Measurements from ENCODE around the gene SMURF2. TPM values are rescaled to one million over a fixed set of nuclear protein-coding genes. Genes with fewer than 3 reads are reported as not detected.

SMURF2 gene
- total and polyA plus RNA-seq, 10 of the 15 experiments (the other 5 are each of a cell fraction or from before 2014, with no cell fraction given) = 2.8 to 13.4 (median 7.5) TPM

GRCh38 chr17:64571746-64572145 lies 90.4 kb downstream of the SMURF2 start:
- no peaks in the 10 kb centered on the region for H4K20me1 ChIP-seq (ENCODE audit: control insufficient read depth, insufficient read depth)
- no TSS peak for BruUV-seq (replicated peaks)
- H3K79me2 ChIP-seq (ENCODE audit: control insufficient read depth, insufficient read depth, low read length) = no peaks in the 10 kb centered on the region
- POLR2A ChIA-PET = no interaction called here
- FAIRE-seq (no peak), ATAC-seq (no peak), DNase-seq (ENCODE audit: low read depth, low spot score) (no peak)
- H3K4me2 ChIP-seq (ENCODE audit: control insufficient read depth, insufficient read depth) = no peak overlapping the region
- H3K36me3 ChIP-seq (ENCODE audit: control insufficient read depth in 2 of 2, insufficient read depth in 2 of 2, low read length in 1 of 2) = peaks cover 0 to 6% of the 10 kb centered on the region in 2 experiments; a peak in 1 of 4 replicates
- no peaks in the 10 kb centered on the region for H3K4me1 ChIP-seq (ENCODE audit: control insufficient read depth, insufficient read depth, low read length)
- H3K27ac ChIP-seq (ENCODE audit: control insufficient read depth, insufficient read depth) = no peak overlapping the region
- no peaks in the 10 kb centered on the region for H3K27me3 ChIP-seq (replicated peaks in 1 of 2; ENCODE audit: control insufficient read depth in 2 of 2, insufficient read depth in 2 of 2, low read length in 1 of 2)
- no peaks in the 10 kb centered on the region for H3K9me3 ChIP-seq (replicated peaks; ENCODE audit: control insufficient read depth, insufficient read depth, low read length)
- H3K9ac ChIP-seq (ENCODE audit: control insufficient read depth, insufficient read depth, low read length) = no peak overlapping the region
- RAD21 ChIA-PET (ENCODE audit: unreplicated experiment) = no interaction called here
- WGBS (ENCODE audit: insufficient coverage, insufficient replicate concordance, low lambda C conversion rate, missing lambda C conversion rate) = 100% methylated on average over 6 of the region's 6 CpGs
- SMC1A ChIA-PET (ENCODE audit: uncharacterized antibody, unreplicated experiment) = interaction anchor here (0.6 to 1.3 kb wide), 2 partner anchors 11 to 27 kb away, joined by 3 to 4 read pairs; no protein-coding TSS in a partner anchor
- in situ Hi-C loops (cut with MboI) (no loop called here), intact Hi-C loops (cut with micrococcal nuclease; ENCODE audit: unreplicated experiment) (no loop called here)
- no peak overlapping the region for H2AFZ ChIP-seq (ENCODE audit: control insufficient read depth, low read depth, low read length)
- TF ChIP-seq RFX5 (IDR thresholded peaks at IDR 0.05; ENCODE audit: low read depth, low read length) = no peak
- no peak for TF ChIP-seq ZNF274 (IDR thresholded peaks at IDR 0.05; ENCODE audit: insufficient read depth, insufficient read length)
- TF ChIP-seq HDAC6 (IDR thresholded peaks at IDR 0.05; ENCODE audit: unreplicated experiment) = no peak
- no peak for TF ChIP-seq SPI1 (IDR thresholded peaks at IDR 0.05; ENCODE audit: borderline replicate concordance, insufficient read depth, low read depth, low read length)
- TF ChIP-seq, protein P1, sequence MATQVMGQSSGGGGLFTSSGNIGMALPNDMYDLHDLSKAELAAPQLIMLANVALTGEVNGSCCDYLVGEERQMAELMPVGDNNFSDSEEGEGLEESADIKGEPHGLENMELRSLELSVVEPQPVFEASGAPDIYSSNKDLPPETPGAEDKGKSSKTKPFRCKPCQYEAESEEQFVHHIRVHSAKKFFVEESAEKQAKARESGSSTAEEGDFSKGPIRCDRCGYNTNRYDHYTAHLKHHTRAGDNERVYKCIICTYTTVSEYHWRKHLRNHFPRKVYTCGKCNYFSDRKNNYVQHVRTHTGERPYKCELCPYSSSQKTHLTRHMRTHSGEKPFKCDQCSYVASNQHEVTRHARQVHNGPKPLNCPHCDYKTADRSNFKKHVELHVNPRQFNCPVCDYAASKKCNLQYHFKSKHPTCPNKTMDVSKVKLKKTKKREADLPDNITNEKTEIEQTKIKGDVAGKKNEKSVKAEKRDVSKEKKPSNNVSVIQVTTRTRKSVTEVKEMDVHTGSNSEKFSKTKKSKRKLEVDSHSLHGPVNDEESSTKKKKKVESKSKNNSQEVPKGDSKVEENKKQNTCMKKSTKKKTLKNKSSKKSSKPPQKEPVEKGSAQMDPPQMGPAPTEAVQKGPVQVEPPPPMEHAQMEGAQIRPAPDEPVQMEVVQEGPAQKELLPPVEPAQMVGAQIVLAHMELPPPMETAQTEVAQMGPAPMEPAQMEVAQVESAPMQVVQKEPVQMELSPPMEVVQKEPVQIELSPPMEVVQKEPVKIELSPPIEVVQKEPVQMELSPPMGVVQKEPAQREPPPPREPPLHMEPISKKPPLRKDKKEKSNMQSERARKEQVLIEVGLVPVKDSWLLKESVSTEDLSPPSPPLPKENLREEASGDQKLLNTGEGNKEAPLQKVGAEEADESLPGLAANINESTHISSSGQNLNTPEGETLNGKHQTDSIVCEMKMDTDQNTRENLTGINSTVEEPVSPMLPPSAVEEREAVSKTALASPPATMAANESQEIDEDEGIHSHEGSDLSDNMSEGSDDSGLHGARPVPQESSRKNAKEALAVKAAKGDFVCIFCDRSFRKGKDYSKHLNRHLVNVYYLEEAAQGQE (IDR thresholded peaks at IDR 0.05; ENCODE audit: low read depth, low read length) = no peak
- TF ChIP-seq MEF2B (IDR thresholded peaks at IDR 0.05; ENCODE audit: partially characterized antibody, poor library complexity, severe bottlenecking) = no peak
- no peak for TF ChIP-seq IRF5 (IDR thresholded peaks at IDR 0.05; ENCODE audit: borderline replicate concordance)
- no peak for TF ChIP-seq BHLHE40 (IDR thresholded peaks at IDR 0.05; ENCODE audit: borderline replicate concordance in 1 of 2, low read depth in 2 of 2, low read length in 1 of 2)
- no peak for TF ChIP-seq CHD1 (IDR thresholded peaks at IDR 0.05; ENCODE audit: low read depth, low read length)
- TF ChIP-seq TAF1 (IDR thresholded peaks at IDR 0.05; ENCODE audit: borderline replicate concordance, low read depth, low read length) = no peak
- no peak for TF ChIP-seq LARP7 (IDR thresholded peaks at IDR 0.05)
- TF ChIP-seq ZZZ3 (IDR thresholded peaks at IDR 0.05; ENCODE audit: control insufficient read depth, insufficient read length, low read depth) = no peak
- TF ChIP-seq, protein P2, sequence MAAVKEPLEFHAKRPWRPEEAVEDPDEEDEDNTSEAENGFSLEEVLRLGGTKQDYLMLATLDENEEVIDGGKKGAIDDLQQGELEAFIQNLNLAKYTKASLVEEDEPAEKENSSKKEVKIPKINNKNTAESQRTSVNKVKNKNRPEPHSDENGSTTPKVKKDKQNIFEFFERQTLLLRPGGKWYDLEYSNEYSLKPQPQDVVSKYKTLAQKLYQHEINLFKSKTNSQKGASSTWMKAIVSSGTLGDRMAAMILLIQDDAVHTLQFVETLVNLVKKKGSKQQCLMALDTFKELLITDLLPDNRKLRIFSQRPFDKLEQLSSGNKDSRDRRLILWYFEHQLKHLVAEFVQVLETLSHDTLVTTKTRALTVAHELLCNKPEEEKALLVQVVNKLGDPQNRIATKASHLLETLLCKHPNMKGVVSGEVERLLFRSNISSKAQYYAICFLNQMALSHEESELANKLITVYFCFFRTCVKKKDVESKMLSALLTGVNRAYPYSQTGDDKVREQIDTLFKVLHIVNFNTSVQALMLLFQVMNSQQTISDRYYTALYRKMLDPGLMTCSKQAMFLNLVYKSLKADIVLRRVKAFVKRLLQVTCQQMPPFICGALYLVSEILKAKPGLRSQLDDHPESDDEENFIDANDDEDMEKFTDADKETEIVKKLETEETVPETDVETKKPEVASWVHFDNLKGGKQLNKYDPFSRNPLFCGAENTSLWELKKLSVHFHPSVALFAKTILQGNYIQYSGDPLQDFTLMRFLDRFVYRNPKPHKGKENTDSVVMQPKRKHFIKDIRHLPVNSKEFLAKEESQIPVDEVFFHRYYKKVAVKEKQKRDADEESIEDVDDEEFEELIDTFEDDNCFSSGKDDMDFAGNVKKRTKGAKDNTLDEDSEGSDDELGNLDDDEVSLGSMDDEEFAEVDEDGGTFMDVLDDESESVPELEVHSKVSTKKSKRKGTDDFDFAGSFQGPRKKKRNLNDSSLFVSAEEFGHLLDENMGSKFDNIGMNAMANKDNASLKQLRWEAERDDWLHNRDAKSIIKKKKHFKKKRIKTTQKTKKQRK (IDR thresholded peaks at IDR 0.05; ENCODE audit: low read depth, low read length) = no peak
- H3K4me3 ChIP-seq = no peak overlapping the region
- CTCF ChIA-PET = interaction anchor here (1.1 kb wide), 2 partner anchors 10 to 28 kb away, joined by 3 to 7 read pairs; no protein-coding TSS in a partner anchor
